ENCODE data around the gene IKBIP.
"Not testable (repeated sequence)": the region's sequence is repeated elsewhere in the genome, so short reads cannot be mapped to it uniquely, and the experiment has no call there.

Gene IKBIP

DNA sequence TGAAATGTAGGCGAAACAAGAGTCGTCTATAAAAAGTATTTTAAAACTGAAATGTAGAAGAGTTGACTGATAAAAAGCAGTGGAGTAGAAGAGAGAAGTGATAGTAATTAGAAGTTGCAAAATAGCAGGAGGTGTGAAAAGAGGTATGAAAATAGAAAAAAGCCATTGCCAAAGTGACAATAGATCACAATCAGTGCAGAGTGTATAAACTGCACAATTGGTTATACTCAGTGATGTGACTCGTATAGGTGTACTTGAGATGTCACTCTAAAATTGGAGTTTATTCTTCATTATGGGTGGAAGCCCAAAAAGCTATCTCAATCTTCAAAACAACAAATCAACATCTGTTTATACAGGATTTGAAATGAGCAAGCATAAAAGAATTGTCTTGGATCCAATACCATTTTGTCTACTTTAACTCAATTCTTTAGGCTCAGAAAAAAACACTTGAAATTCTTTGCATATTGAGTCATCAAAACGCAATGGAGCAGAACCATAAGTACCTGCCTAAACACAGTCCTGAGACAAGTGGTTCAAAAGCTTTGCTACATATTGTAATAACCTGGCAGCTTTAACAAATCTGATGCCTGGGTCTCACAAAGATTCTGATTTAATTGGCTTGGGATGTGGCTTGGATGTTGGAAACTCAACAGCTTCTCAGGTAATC, 8.8 kb downstream of the IKBIP start:
- DNase-seq: no peak

DNA sequence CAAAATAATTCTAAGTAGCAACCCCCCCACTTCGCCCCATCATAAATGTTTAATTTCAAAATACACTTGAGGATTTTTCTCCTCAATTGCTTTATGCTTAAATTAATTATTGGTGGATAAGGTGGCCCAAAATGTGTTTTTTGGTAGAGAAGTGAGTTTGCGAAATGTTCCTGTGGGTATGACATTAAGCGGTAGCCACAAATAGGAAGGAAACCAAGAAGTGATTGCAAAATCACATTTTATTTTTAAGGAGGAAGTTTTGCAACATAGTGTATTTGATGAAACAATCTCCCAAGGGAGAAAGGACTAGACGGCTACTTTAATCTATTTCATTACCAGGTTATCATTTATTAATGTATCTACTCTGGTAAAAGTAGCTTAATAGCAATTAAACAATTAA, 25.6 kb downstream of the IKBIP start:
- no peak for DNase-seq

DNA sequence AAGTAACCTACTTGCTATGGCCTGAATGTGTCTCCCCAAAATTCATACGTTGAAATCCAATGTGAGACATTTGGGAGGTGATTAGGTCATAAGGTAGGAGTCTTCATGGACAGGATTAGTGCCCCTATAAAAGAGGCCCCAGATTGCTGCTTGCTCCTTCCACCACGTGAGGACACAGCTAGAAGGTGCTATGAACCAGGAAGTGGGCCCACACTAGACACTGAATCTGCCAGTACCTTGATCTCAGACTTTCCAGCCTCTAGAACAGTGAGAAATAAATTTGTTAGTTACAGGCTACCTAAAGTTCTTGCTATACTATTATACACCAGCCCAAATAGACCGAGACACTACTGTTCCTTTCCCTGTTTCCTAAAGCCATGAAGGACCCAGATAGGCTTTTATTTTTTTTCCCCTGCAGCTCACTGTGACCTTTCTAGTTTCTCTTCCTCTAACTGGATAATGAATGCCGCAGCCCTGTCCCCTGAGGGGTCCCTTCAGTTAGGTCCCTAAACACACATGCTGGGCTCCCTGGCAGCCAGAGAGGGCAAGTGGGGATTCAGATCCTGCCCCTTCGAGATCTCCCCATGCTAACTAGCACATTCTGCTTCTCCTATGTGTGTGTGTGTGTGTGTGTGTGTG, 31.8 kb downstream of the IKBIP start:
- DNase-seq: no peak

DNA sequence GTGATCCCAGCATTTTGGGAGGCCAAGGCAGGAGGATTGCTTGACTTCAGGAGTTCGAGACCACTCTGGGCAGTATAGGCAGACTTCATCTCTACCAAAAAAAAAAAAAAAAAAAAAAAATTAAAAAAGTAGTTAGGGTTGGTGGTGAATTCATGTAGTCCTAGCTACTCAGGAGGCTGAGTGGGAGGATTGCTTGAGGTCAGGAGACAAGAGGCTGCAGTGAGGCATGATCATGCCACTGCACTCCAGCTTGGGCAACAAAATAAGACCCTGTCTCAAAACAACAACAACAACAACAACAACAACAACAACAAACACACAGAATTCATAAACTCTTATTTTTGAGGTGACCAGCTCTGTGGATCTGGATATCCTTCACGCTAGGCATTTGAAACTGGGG, 34.0 kb downstream of the IKBIP start:
- no peak for DNase-seq

DNA sequence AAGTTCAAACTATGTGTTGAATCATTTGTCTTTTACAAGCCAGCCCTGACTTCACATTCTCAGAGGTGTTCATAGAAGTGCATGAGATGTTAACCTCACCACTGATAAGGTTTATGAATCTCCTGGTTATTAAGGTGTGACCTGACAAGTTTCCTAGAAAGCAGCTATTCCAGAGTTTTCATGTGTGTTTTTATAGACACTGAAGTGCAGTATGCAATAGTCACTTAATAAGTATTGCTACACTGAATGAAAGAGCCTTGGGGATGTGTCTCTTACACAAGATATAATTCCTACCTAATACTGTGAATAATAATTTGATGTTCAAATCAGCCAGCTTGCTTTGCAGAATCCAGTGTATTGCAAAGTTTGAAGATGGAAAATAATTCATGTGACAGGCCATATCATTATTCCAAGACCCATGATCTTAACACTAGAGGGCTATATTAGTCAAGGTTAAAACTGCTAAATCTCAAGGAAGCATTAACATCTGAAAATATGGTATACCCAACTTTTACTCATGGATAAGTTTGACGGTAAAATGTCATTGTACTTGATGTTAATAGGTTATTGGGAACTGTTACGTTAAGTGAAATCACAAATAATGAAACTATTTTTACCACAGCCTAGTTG, 38.1 kb downstream of the IKBIP start:
- DNase-seq: no peak

DNA sequence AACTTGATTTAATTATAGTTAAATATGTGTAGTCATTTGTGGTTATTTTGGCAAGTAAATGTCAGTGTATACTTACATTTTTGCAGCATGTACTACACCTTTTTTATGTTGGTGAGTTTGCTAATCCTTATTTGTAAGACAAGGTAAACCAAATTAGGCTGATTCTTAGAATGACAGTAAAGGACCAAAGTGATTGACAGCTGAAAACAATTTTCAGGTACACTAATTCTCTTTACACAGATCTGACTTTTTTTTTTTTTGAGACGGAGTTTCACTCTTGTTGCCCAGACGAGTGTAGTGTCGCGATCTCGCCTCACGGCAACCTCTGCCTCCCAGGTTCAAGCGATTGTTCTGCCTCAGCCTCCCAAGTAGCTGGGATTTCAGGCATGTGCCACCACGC, 42.7 kb downstream of the IKBIP start:
- DNase-seq: no peak

DNA sequence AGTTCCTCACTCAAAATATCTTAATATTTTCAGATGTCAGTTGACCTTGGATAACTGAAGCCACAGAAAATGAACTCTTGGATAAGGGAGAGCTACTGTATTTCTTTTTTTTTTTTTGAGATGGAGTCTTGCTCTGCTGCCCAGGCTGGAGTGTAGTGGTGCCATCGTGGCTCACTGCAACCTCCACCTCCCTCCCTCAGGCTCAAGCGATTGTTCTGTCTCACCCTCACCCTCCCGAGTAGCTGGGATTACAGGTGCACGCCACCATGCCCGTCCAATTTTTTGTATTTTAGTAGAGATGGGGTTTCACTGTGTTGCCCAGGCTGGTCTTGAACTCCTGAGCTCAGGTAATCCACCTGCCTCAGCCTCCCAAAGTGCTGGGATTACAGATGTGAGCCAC, 47.3 kb downstream of the IKBIP start:
- DNase-seq: not testable (repeated sequence)

DNA sequence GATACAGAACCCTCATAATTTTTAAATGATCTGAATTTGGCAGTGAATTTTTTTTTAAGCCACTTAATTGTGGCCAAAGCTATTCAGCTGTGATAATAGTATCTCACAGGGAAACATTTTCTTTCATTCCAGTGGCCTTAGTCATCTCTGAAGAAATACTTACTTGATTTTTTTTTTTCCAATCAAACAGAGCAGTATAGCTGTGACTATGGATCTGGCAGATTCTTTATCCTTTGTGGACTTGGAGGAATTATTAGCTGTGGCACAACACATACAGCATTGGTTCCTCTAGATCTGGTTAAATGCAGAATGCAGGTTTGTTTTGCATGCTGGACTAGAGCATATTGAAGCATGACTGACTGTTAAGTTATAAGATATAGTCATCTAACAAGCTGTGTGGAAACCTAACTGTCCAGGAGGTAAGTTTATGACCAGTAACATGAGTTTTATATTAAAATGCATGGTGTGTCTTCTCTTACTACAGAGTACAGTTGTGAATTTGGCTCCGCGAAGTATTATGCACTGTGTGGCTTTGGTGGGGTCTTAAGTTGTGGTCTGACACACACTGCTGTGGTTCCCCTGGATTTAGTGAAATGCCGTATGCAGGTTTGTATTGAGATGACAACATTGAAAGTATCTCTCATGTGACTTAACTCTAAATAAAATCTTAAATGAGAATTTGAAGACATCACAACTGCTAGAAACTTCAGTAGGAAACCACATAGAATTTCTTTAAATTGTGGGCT, 49.2 kb downstream of the IKBIP start:
- DNase-seq: no peak

DNA sequence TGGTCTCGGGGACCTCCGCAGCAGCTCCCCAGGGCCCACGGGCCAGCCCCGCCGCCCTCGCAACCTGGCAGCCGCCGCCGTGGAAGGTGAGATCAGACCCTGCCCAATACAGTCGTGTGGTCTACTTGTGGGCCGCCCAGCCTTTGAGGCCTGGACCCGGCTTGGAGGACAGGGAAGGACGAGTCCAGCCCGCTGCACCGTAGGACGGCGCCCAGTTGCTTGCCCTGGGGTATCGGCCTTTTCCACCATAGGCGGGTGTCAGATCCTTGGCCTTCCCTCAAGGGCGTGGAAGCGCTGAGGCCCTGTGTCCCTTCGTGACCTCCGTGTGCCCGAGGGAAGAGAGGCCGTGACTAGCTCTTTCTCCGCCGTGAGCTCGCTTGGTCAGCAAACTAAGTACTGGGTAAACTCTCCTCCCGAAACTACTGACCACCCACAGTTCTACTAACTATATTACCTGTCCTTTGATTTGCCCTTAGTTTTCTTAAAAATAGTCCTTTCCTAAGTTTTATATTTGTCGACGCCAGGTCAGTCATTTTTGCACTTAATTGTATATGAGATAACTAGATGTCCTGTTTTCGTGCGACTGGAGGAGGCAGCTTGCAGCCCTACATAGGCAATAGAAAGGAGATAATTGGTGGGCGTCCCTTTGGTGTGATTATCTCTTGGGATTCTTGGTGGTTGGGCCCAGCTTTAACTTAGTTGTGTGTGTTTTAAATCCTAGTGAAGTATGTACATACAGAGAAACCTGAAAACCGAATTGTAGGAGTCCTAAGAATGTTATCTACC, 50.3 kb downstream of the IKBIP start:
- no peak for DNase-seq

DNA sequence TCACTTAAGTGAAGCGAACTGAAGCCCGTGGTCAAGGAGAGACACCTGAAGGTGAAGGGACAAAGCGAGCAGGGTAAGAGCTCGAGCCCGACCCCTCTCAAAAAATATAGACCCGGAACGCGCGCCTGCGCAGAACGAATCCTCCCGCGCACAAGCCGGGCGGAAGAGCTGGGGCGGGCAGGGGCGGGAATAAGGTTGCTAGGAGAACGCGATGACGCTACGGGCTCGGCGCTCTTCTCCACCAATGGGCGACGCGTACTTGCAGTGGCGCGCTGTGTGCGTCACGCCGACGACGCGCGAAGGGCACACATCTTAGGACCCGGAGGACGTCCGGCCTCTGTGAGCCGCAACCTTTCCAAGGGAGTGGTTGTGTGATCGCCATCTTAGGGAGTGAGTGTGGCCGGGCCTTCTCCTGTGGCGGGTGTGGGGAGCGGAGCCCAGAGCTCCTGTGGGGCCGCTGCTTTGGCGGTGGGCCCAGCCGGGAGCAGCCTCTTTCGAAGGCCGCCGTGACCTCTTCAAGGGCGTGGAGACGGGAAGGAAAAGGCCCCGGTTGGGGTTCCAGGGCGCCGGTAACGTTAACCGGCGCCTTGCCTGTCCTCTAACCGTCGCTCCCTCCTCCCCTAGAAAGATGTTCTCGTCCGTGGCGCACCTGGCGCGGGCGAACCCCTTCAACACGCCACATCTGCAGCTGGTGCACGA, 51.1 kb downstream of the IKBIP start, which contains the start of gene SLC25A3:
SLC25A3 (plus strand) TSS at position 336 of the 699 bp plus-strand sequence; CDS start at position 629, 293 bp downstream.
- peak; percentile 67 for DNase-seq

DNA sequence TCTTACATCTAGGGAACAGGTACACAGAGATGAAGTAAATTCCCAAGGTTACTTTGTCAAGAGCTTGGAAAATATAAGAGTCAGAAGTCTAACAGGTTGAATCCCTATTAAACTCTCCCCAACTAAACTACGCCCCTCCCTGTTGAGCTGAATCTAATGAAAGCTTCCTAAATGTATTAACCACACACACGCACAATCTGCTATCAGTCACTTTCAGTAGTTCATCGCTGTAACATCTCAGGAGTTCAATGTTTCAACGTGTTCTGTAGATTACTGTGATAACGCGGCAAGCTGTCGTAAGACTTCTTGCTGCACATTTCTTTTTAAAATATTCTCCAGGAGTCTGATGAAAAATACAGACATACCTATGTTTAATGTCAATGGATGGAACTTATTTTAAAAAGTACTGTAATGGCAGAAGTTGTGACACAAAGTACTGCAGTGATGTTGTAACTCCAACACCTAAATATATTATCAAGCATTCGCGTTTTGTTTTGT, 51.7 kb downstream of the IKBIP start:
- no peak for DNase-seq

DNA sequence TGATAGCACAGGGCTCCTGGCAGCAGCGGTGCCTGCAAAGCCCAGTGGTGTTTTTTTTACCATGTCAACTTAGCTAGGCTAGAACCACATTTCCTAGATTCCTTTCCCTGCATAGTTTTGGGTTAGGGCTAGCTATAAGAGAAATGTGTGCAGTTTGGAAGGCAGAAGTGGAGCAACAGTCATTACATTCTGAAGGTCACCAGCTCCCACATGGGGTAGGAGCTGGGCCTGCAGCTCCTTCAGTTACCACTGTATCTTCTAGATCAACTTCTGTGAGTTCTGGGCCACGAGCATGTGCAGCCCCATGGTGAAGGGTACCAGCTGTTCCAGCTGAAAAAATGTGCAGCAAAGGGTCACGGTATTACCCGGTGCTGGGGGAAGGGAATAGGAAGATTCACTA, 53.4 kb downstream of the IKBIP start:
- DNase-seq: no peak

DNA sequence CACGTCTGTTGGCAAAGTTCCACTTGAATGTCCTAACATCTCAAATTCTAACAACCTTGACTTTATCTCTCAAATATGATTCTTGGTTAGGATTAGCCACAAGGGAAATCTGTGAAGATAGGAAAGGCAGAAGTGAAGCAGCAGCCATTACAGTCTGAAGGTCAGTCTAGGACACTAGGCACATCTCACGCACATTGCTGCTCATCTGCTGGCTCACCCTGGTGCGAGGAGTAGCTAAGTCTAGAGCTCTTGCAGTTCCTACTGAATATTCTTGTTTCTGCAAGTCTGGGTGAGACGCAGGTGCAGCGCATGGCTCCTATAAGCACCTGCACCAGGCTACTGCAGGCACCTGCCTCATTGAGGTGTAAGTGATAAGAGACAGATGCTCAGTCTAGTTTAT, 57.5 kb downstream of the IKBIP start:
- no peak for DNase-seq

DNA sequence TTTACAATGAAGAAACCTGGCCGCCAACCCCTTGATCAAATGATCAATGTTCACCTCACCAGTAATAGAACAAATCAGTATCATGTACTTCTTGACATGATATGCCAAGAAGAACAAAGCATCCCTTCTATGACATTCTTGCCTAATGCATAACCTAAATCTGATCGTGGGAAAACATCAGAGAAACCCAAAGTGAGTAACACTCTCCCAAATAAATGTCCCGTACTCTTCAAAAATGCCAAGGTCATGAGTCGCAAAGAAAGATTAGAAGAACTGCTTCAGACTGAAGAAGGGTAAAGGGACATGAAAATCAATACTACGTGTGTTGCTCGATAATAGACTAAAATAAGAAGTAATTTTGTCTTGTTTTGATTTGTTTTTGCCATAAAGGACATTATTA, 62.5 kb downstream of the IKBIP start:
- DNase-seq: no peak

DNA sequence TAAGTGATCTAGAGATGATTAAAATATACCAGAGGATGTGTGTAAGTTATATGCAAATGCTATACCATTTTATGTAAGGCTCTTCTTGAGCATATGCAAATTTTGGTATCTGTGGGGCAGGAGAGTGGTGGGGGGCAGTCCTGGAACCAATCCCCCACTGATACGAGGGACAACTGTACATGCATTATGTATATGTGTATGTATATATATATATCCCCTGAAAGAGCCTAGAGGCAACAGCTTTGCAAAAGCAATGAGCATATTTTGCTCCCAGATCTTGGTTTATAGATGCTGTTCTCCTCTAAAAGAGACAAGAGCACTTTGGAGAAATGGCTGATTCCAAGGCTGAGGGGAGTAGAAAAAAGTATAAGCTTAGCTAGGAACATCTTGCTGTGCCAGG, 63.5 kb downstream of the IKBIP start:
- no peak for DNase-seq

DNA sequence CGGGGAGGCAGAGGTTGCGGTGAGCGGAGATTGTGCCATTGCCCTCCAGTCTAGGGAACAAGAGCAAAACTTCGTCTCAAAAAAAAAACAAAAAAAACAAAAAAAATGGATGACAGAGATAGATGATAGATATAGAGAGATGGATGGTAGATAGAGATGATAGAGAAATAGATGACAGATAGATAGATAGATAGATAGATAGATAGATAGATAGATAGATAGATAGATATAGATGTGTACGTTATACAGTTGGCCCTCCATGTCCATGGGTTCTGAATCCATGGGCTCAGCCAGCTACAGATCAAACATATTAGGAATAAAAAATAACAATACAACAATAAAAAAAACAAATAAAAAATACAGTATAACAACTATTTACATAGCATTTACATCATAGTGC, 63.9 kb downstream of the IKBIP start:
- DNase-seq: no peak

DNA sequence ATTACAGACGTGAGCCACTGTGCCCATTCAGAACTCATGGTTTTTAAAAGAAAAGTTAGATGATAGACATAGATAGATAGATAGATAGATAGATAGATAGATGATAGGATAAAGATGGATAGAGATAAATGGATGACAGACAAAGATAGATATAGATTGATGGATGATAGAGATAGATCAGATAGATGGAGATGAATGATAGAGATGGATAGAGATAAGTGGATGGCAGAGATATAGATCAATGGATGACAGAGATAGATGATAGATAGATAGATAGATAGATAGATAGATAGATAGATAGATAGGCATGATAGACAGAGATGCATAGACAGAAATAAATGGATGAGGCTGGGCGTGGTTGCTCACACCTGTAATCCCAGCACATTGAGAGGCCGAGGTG, 64.8 kb downstream of the IKBIP start:
- no peak for DNase-seq

DNA sequence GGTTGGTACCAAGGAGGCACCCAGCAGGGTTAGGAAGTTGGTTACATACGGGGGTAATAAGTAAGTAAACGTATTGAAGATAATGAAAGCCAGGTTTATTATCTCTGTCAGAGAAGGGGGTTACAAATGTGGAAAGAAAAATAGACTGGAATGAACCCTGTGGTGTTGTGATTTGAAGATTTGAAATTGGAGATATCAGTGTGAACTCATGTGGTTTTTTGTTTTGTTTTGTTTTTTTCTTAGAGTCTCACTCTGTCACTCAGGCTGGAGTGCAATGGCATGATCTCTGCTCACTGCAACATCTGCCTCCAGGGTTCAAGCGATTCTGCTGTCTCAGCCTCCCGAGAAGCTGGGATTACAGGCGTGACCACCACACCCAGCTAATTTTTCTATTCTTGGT, 65.2 kb downstream of the IKBIP start:
- no peak for DNase-seq

DNA sequence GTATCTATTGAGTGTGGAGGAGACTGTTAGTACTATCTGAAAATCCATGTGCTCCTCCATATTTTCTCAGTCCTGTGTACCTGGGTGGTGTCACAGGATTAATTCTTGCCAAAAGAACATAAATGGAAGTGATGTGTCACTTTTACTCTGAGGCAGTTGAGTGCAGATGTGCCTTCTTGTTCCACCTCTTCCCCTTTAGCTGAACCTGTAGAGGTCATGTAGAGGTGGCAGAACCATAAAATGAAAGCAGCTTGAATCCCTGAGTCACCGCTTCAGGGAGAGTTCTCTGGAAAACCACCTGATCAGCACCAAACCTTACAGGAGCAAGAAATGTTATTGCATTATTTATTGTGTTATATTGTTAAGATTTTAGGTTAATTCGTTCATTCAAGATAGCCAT, 65.8 kb downstream of the IKBIP start:
- no peak for DNase-seq

DNA sequence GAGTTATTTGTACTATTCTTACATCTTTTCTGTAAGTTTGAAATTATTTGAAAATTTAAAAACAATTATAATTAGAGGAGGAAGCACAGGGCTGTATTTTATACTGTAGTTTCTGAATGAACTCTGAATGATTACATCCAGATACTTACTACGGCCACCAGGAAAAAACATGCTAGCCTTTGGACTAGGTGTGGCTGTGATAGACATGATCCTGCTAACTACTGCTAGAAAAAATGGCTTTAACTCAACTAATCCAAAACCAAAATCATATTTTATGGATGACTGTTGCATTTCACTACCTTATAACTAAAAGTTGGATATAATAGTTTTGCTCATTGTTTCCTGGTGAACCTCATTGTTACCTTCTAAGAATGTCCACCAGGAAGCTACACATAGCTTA, 66.2 kb downstream of the IKBIP start:
- no peak for DNase-seq

DNA sequence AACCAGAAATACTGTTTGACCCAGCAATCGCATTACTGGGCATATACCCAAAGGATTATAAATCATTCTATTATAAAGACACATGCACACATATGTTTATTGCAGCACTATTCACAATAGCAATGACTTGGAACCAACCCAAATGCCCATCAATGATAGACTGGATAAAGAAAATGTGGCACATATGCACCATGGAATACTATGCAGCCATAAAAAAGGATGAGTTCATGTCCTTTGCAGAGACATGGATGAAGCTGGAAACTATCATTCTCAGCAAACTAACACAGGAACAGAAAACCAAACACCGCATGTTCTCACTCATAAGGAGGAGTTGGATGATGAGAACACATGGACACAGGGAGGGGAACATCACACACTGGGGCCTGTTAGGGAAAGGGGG, 67.8 kb downstream of the IKBIP start:
- not testable (repeated sequence) for DNase-seq

DNA sequence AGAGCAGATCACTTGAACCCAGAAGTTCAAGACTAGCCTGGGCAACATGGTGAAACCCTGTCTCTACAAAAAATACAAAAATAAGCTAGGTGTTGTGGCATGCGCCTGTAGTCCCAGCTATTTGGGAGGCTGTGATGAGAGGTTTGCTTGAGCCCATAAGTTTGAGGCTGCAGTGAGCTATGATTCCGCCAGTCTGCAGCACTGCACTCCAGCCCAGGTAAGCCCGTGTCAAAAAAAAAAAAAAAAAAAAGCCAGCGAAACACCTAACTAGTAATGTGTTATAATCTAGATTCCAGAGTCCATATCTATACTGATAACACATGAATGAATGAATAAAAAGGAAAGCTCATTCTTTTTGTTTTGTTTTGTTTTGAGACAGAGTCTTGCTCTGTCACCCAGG, 69.6 kb downstream of the IKBIP start:
- no peak for DNase-seq
